IMR-90 (cell line): ENCODE results near the gene LSM14A. TPM values are rescaled to one million over a fixed set of nuclear protein-coding genes. Genes with fewer than 3 reads are reported as not detected.

ENCODE experiments used
- ATAC-seq: fragments of 200-7000 bp; cut with Tn5 transposase; 2 replicates; pipeline ENCODE4 v1.9.1; 2020; ENCODE audit warnings: low read depth, mild to moderate bottlenecking, moderate library complexity
- BruUV-seq: library from RNA; stranded (reverse); fragments of 400-500 nt; replicated peaks from 2 replicates; lab custom pipeline; 2021; lab: Mats Ljungman, UMichigan
- CTCF ChIA-PET: fragments of 300-600 bp; formaldehyde crosslinking; extraction: SDS; loops from one replicate; lab custom pipeline; 2021; ENCODE audit warnings: antibody characterized with exemption; lab: Yijun Ruan, JAX
- POLR2A ChIA-PET: fragments of 300-600 bp; sonication (Branson Sonifier 250); formaldehyde crosslinking; loops from one replicate; lab custom pipeline; 2022; ENCODE audit warnings: antibody characterized with exemption; ENCODE audit not compliant: unreplicated experiment; lab: Charles Lee
- DNase-seq: peaks from one replicate; pipeline ENCODE4 v3.0.0; 2013
- H2AFZ ChIP-seq: replicated peaks from 2 replicates; pipeline ENCODE3; 2013; ENCODE audit warnings: low read length, mild to moderate bottlenecking; ENCODE audit not compliant: poor library complexity
- H2AK5ac ChIP-seq: 2 replicates; pipeline ENCODE4 v1.6.1; 2013; ENCODE audit warnings: low read depth, low read length, inconsistent platforms
- H2AK9ac ChIP-seq: replicated peaks from 2 replicates; pipeline ENCODE3; 2013; ENCODE audit warnings: mild to moderate bottlenecking, low read depth, low read length, moderate library complexity; ENCODE audit not compliant: poor library complexity
- H2BK120ac ChIP-seq: 2 replicates; pipeline ENCODE4 v1.6.1; 2013; ENCODE audit warnings: low read depth, low read length, inconsistent platforms
- H2BK15ac ChIP-seq: 3 replicates; pipeline ENCODE4 v1.6.1; 2013; ENCODE audit warnings: low read depth, low read length, inconsistent platforms
- H2BK20ac ChIP-seq: 2 replicates; pipeline ENCODE4 v1.6.1; 2013; ENCODE audit warnings: low read depth, mild to moderate bottlenecking, inconsistent platforms, low read length, moderate library complexity
- H2BK5ac ChIP-seq: 2 replicates; pipeline ENCODE4 v1.6.1; 2013; ENCODE audit warnings: mild to moderate bottlenecking, low read depth, low read length, inconsistent platforms; ENCODE audit not compliant: poor library complexity, severe bottlenecking
- H3K14ac ChIP-seq: replicated peaks from 2 replicates; pipeline ENCODE4 v1.6.1; 2013; ENCODE audit warnings: low read depth, low read length, inconsistent platforms
- H3K18ac ChIP-seq: 2 replicates; pipeline ENCODE4 v1.6.1; 2013; ENCODE audit warnings: low read depth, low read length, control low read depth
- H3K23ac ChIP-seq: 2 replicates; pipeline ENCODE4 v1.6.1; 2013; ENCODE audit warnings: low read depth, low read length, inconsistent platforms
- H3K27ac ChIP-seq: 2 replicates; pipeline ENCODE4 v1.5.1; 2013; ENCODE audit warnings: mild to moderate bottlenecking, control low read depth, low read length; ENCODE audit not compliant: insufficient read depth
- H3K27me3 ChIP-seq: 2 replicates; pipeline ENCODE4 v1.6.1; 2013; ENCODE audit warnings: low read length; ENCODE audit not compliant: control insufficient read depth, insufficient read depth
- H3K36me3 ChIP-seq: 2 replicates; pipeline ENCODE4 v1.6.1; 2013; ENCODE audit warnings: low read length, mixed read lengths; ENCODE audit not compliant: control insufficient read depth, insufficient read depth
- H3K4ac ChIP-seq: 2 replicates; pipeline ENCODE4 v1.6.1; 2013; ENCODE audit warnings: low read depth, low read length, inconsistent platforms
- H3K4me1 ChIP-seq: 2 replicates; pipeline ENCODE4 v1.6.1; 2013; ENCODE audit warnings: low read length, mixed read lengths; ENCODE audit not compliant: control insufficient read depth, insufficient read depth
- H3K4me2 ChIP-seq: 2 replicates; pipeline ENCODE4 v1.6.1; 2013; ENCODE audit warnings: low read depth, mild to moderate bottlenecking, control low read depth, low read length, moderate library complexity
- H3K4me3 ChIP-seq: 2 replicates; pipeline ENCODE4 v1.5.1; 2013; ENCODE audit warnings: low read depth, mild to moderate bottlenecking, control low read depth, low read length, moderate library complexity; ENCODE audit not compliant: insufficient read depth
- H3K56ac ChIP-seq: 2 replicates; pipeline ENCODE4 v1.6.1; 2013; ENCODE audit warnings: low read length, inconsistent platforms; ENCODE audit not compliant: insufficient read depth; ENCODE audit errors: extremely low read depth
- H3K79me1 ChIP-seq, 2 experiments: 2 replicates each; pipeline ENCODE4 v1.6.1; 2013; ENCODE audit warnings: low read length in 2 of 2, inconsistent platforms in 1 of 2, low read depth in 1 of 2
- H3K9ac ChIP-seq: 2 replicates; pipeline ENCODE4 v1.6.1; 2013; ENCODE audit warnings: low read depth, low read length, control low read depth
- H3K9me1 ChIP-seq: 2 replicates; pipeline ENCODE4 v1.6.1; 2013; ENCODE audit warnings: low read length, inconsistent platforms; ENCODE audit not compliant: insufficient read depth
- H3K9me3 ChIP-seq: 2 replicates; pipeline ENCODE4 v1.6.1; 2013; ENCODE audit warnings: low read length; ENCODE audit not compliant: control insufficient read depth, insufficient read depth
- H4K20me1 ChIP-seq: 2 replicates; pipeline ENCODE4 v1.6.1; 2013; ENCODE audit warnings: low read length, inconsistent platforms; ENCODE audit not compliant: insufficient read depth
- H4K5ac ChIP-seq: 2 replicates; pipeline ENCODE4 v1.6.1; 2013; ENCODE audit warnings: mild to moderate bottlenecking, low read depth, low read length, control low read depth
- H4K8ac ChIP-seq, 2 experiments: 2 replicates each; pipeline ENCODE4 v1.6.1; 2013; ENCODE audit warnings: low read depth in 2 of 2, low read length in 2 of 2, control low read depth in 1 of 2, inconsistent platforms in 1 of 2
- H4K91ac ChIP-seq: 2 replicates; pipeline ENCODE4 v1.6.1; 2013; ENCODE audit warnings: low read depth, low read length, inconsistent platforms; ENCODE audit not compliant: insufficient read depth
- FOS ChIP-seq: fragments of 150-350 bp; IDR thresholded peaks from 2 replicates; pipeline ENCODE4 v1.6.1; 2016; ENCODE audit warnings: low read depth, low read length
- MXI1 ChIP-seq: IDR thresholded peaks from 2 replicates; pipeline ENCODE4 v1.6.1; 2012; ENCODE audit warnings: low read depth, mild to moderate bottlenecking, low read length, moderate library complexity, borderline replicate concordance
- POLR2A ChIP-seq: IDR thresholded peaks from 2 replicates; pipeline ENCODE4 v1.6.1; 2012; ENCODE audit warnings: mild to moderate bottlenecking, low read depth, low read length
- RCOR1 ChIP-seq: IDR thresholded peaks from 2 replicates; pipeline ENCODE4 v1.6.1; 2012; ENCODE audit warnings: mild to moderate bottlenecking, low read length, improper control_type of control experiment; ENCODE audit not compliant: insufficient replicate concordance
- RFX5 ChIP-seq: IDR thresholded peaks from 2 replicates; pipeline ENCODE4 v1.8.0; 2012; ENCODE audit warnings: low read depth, mild to moderate bottlenecking, low read length, moderate library complexity
- USF2 ChIP-seq: fragments of 150-350 bp; IDR thresholded peaks from 2 replicates; pipeline ENCODE4 v1.6.1; 2017; ENCODE audit warnings: mild to moderate bottlenecking, antibody characterized with exemption, low read length, low read depth
- WGBS, 2 experiments: methylation state at CpG; one replicate each; pipeline versions ENCODE4 v1.1.5 to v1.1.7; 2013; ENCODE audit warnings: missing lambda C conversion rate in 2 of 2; ENCODE audit not compliant: insufficient read length in 1 of 2; ENCODE audit errors: extremely low coverage in 2 of 2; 5-methylcytosine and 5-hydroxymethylcytosine counted together
- dilution Hi-C: fragments of 300-500 bp; cut with HindIII; formaldehyde crosslinking; loops from one replicate; pipeline ENCODE4 v1.14.3; 2018; ENCODE audit warnings: low sequenced_read_pairs; ENCODE audit not compliant: unreplicated experiment
- in situ Hi-C: fragments of 300-500 bp; cut with MboI; formaldehyde crosslinking; loops from 3 replicates; pipeline ENCODE4 v1.14.3; 2019; ENCODE audit warnings: low sequenced_read_pairs, inconsistent platforms, mixed read lengths
- intact Hi-C: fragments of 100-400 bp; cut with micrococcal nuclease; formaldehyde crosslinking; loops from 2 replicates; pipeline ENCODE4 v1.10.0; 2022
- polyA plus RNA-seq, 3 experiments: library from polyadenylated mRNA; depleted of rRNA; stranded (reverse); fragments of >200 nt; gene quantifications; 2 replicates each; pipeline ENCODE4 v1.2.3, GENCODE V29; 2012; ENCODE audit warnings: low replicate concordance in 1 of 3
- total RNA-seq: library from RNA; depleted of rRNA; stranded (reverse); fragments of >200 nt; gene quantifications from 2 replicates; pipeline ENCODE4 v1.2.3, GENCODE V29; 2012
- TF ChIP-seq, protein P1 (sequence below): conservative IDR thresholded peaks from 2 replicates; pipeline ENCODE4 v1.5.1; 2012; ENCODE audit warnings: mild to moderate bottlenecking, low read depth, low read length, improper control_type of control experiment

Gene LSM14A
- total and polyA plus RNA-seq, 2 of the 4 experiments (the other 2 are of a cell fraction) = 44.3 to 54.8 TPM

- Histone ChIP-seq H2BK15ac (no peak overlapping the region), H4K91ac (no peak overlapping the region), H2AK9ac (no peak overlapping the region), H3K9me1 (peaks cover 20% of the 10 kb centered on the region), H3K79me1 (peaks cover 7 to 60% of the 10 kb centered on the region in 2 experiments), H3K4me3 (no peak overlapping the region), H4K5ac (no peak overlapping the region), H2AFZ (no peak overlapping the region), H4K20me1 (peaks cover 100% of the 10 kb centered on the region), H4K8ac (no peak overlapping the region), H2BK20ac (no peak overlapping the region), H3K4ac (no peak overlapping the region), H3K9me3 (no peaks in the 10 kb centered on the region), H3K27me3 (no peaks in the 10 kb centered on the region), H3K36me3 (peaks cover 5% of the 10 kb centered on the region), H3K23ac (no peak overlapping the region), H3K9ac (no peak overlapping the region), H3K14ac (no peak overlapping the region), H3K4me1 (peaks cover 15% of the 10 kb centered on the region), H2AK5ac (no peak overlapping the region), H2BK5ac (no peak overlapping the region), H2BK120ac (no peak overlapping the region), H3K56ac (no peak overlapping the region), H3K4me2 (no peak overlapping the region), H3K18ac (no peak overlapping the region), H3K27ac (no peak overlapping the region)
- intact Hi-C loops (no loop called here), in situ Hi-C loops (no loop called here), dilution Hi-C loops (no loop called here)
- WGBS, 2 experiments = 76% methylated on average over 3 of the region's 5 CpGs; no CpG with 5 or more reads in 1 of the 2 experiments
- ChIA-PET CTCF (no interaction called here), POLR2A (no interaction called here)
- TF ChIP-seq RCOR1 = no peak
- no peak for TF ChIP-seq POLR2A
- no peak for TF ChIP-seq FOS
- TF ChIP-seq USF2 = no peak
- no peak for TF ChIP-seq RFX5
- TF ChIP-seq, protein P1, sequence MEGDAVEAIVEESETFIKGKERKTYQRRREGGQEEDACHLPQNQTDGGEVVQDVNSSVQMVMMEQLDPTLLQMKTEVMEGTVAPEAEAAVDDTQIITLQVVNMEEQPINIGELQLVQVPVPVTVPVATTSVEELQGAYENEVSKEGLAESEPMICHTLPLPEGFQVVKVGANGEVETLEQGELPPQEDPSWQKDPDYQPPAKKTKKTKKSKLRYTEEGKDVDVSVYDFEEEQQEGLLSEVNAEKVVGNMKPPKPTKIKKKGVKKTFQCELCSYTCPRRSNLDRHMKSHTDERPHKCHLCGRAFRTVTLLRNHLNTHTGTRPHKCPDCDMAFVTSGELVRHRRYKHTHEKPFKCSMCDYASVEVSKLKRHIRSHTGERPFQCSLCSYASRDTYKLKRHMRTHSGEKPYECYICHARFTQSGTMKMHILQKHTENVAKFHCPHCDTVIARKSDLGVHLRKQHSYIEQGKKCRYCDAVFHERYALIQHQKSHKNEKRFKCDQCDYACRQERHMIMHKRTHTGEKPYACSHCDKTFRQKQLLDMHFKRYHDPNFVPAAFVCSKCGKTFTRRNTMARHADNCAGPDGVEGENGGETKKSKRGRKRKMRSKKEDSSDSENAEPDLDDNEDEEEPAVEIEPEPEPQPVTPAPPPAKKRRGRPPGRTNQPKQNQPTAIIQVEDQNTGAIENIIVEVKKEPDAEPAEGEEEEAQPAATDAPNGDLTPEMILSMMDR = no peak
- no peak for TF ChIP-seq MXI1
- no TSS peak for BruUV-seq
- no peak for DNase-seq
- ATAC-seq = no peak
Measured at GRCh38 chr19:34180709-34181108, 8.4 kb downstream of the LSM14A start.
